GM12872 (cell line): ENCODE data around the gene MAPK1IP1L.

ENCODE experiments used
- CTCF ChIP-seq: IDR thresholded peaks from 3 replicates; pipeline ENCODE4 v1.5.1; 2011; ENCODE audit warnings: low read depth, mild to moderate bottlenecking, low read length, moderate library complexity; ENCODE audit not compliant: insufficient read depth

MAPK1IP1L gene

GRCh38 chr14:55059333-55059732 is 7.9 kb downstream of the MAPK1IP1L start:
- TF ChIP-seq CTCF, result no peak

GRCh38 chr14:55062517-55063351 is 11.3 kb downstream of the MAPK1IP1L start:
- TF ChIP-seq CTCF, result no peak

- TF ChIP-seq CTCF, result no peak
Measured at GRCh38 chr14:55065411-55065810, 14.0 kb downstream of the MAPK1IP1L start.

DNA sequence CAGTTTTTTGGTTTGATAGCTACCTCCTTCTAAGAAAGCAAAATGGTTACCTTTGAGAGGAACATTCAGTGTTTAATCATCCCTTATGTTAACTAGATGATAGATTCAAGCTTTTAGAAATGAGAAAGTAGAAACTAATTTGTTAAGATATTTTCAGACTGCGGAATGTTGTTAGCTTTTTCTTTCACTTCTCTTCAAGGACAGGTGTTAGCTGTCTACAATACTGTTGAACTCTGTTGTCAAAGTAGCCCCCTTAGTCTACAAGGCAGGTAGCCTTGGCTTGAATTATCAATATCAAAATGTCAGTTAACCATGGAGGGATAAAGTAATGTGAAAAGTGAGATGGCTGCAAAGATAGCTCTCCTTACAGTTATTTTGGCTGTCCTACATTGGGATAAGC is 14.8 kb downstream of the MAPK1IP1L start:
- no peak for TF ChIP-seq CTCF

DNA sequence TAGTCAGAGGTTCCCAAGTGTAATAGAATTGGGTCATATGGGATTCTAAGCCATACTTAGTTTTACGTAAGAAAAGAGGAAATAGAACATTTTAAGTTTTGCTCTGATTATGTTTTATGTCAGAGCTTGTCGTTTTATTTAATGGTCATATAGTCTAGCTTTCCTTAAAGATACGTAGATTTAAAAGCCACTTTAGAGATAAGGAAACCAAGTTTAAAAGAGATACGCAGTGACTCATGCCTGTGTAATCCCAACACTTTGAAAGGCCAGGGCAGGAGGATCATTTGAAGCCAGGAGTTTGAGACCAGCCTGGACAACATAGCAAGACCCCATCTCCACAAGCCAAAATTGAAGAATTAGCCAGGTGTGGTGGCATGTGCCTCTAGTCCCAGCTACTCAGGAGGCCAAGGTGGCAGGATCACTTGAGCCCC is 19.5 kb downstream of the MAPK1IP1L start:
- TF ChIP-seq CTCF, result no peak

DNA sequence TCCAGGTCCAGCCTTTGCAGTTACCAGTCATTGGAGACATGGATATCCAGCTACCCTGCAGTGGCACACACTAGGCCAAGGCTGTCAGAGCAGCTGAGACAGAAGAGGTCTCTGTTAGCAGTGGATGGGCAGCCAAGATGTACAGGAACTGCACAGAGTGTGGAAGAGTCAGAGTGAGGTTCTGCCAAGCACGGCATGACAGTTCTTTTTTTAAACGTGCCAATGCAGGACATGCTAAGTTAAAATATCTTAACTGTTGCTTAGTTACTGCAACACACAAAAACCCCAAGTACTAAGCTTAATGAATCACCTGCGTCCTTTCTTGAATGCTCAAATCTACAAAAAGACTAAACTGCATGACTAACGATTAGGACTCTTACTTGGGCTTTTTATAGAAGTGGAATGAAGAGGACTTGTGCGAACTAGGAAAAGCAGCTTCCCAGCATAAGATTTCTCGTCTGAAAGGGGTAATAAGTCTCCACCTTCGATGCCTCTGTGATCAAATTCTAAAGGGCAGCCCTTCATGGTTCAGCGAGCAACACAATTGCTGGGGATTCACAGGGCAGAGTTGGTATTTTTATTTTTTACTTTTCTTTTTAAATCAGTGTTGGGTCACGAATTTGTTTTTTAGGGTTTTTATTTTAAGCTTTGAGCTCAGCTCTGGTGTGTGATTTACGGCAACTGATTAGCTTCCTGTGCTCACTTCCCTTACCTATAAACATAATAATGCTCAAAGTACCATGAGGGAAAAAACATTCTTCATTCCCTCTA is 20.6 kb downstream of the MAPK1IP1L start:
- no peak for TF ChIP-seq CTCF

DNA sequence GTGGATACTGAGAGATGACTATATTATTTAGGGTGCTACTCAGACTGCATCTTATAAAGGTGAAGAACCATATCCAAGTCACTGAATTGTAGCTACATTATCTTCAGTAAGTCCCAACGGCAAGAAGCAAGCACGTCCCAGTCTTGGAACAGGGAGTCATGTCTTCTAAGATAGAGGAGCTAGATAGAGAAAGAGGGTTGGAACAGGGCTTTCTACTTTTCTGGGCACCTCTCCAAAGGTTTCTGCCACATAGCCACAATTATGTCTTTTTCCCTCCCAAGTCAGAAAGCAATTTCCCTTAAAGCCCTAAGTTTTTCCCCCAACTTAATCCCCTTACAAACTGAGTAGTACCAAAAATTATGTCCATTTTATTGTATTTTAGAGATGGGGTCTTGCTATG is 22.4 kb downstream of the MAPK1IP1L start:
- TF ChIP-seq CTCF, result no peak
